Stimulated activated CD4-positive, alpha-beta T cell treated with anti-CD3 and anti-CD28 coated beads, TNF-alpha, amount 100 ng/mL, for 4 hours (primary cell): ENCODE results near the gene DIS3L2.
"Not testable (repeated sequence)": the region's sequence is repeated elsewhere in the genome, so short reads cannot be mapped to it uniquely, and the experiment has no call there.

Experiments used
- DNase-seq, 3 experiments: peaks; one replicate each; pipeline ENCODE4 v3.0.0-alpha.2; 2020; ENCODE audit warnings: low read depth in 3 of 3

DIS3L2 gene

DNA sequence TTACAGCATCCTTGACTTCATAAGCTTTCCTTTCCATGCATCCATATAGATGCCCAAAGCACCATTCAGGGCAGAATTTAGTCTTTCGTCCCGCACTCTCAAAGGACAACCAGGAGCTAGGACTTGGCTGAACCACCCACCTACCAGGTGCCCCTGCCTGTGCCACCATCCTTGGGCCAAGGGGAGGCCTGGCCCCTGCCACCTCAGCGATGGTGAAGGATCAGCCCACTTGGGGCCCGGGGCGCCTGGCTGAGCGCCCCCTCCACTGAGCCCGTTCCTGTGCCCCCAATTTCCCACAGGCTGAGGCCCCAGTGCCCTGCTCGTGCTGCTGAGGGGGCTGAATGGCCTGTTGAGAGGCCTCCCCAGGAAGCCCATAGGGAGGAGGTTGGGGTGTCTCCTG is 383.7 kb downstream of the DIS3L2 start:
- no peak for DNase-seq

DNA sequence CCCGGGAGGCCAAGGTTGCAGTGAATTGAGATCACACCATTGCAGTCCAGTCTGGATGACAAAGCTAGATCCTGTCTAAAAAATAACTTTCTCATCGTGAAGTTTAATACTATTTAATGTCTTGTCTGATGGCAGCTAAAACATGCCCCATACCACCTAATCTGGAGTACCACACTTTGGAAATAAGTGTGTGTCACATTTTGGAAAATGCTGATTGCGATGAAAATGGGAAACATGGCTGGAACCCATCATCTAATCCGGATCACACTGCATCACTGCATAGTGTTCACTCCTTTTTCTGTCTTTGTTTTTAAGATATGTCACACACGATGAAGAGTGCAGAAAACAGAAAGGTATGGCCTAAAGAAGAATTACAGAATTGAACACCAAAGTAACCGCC is 385.9 kb downstream of the DIS3L2 start:
- no peak for DNase-seq

DNA sequence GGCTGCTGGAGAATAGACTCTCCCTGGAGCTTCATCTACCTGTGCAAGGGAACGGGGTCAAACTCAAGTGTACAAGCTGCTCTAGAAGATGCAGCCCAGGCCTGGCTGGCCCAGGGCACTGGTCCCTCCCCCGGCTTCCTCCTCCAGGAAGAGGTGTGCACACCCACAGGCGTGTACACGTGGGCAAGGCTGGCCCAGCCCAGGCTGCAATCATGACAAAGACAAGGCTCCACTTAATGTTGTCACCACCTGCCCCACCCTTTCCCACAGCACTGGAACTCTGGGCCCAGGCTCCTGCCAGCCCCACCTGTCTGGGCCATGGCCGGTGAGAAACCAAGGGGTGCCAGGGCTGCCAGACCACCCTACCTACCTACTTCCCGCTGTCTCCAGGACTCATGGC is 387.4 kb downstream of the DIS3L2 start:
- DNase-seq, result no peak

DNA sequence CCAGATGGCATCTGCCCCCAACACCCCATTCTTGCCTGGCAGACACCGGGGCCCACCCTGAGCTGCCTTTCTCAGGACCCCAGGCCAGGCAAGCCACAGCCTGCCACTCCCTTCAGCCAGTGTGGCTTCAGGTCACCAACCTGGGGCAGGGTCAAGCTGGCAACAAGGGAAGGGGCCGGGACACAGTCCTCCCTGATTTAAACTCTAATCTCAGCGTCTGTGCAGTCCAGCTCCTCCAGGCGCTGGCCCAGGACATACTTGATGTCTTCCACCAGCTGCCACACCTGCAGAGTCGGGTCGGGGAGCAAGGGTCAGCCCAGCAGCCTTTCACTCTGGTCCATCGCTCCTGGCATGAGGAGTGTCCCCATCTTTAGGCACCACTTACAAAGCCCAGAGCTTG is 388.0 kb downstream of the DIS3L2 start:
- DNase-seq, result no peak

DNA sequence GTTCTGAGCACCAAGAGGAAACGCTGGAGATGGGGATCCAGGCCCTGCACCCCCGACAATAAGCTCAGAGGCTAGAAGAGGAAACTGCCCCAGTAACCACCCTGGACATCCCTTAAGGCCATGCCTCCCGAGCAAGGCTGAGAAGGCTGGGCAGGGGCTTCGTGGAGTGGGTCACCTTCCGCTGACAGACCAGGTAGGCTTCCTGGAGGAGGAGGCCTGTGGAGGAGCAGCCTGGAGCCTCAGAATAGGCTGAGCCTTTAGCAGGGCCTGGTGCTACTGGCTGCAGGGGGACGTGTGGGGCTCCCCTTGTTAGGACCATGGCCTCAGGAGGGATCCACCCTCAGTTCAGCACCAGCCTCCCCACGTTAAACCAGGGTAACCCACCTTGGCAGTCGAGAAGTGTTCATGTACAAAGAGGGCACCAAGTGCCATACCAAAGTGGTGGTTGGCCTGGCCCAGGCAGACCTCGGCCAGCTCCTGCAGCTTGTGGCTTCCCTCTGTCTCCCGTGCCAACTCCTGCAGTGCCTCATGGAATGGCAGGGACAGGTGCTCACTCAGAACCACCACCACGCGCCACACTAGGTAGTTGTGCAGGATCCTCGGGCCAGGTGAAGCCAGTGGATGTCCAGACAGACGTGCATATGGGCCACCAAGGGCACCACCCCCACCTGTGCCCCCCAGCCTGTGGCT is 388.6 kb downstream of the DIS3L2 start:
- DNase-seq, result no peak

DNA sequence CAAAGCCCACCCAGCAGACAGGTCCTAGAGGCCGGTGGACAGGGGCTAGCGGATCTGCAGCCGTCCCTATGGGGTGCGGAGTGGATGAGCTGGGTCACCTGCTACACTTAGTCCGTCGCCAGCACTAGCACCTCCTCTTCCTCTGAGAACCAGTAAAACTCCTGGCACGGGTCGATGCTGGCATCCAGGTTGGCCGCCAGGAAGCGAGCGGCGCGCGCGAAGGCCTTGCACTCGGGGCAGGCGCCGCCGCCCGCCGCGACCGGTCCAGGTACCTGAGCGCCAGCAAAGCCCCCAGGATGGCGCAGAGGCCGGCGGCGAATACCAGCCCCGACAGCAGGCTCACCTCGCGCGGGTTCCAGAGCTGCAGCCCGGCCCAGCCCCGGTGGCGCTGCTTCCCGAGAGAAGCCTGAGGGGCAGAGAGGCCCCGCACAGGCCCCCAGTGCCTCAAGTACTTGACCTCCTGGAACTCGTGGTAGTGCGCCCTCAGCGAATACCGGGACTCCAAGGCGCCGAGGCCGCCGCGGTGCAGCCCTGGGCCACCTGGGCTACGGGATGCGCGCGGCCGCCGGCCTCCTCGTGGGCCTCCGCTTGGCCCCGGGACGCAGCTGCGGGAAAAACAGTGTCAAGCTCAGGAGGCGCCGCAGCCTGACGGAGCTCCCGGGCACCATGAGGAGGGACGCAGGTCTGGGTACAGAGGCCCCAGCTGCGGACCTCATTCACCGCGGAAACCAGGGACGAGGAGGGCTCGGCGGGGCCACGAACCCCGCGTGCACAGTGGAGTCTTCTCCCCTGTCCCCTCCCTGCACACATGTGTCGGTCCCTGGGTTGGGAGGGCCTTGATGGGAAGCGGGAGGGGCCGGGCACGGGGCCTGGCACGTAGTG is 389.5 kb downstream of the DIS3L2 start:
- no peak for DNase-seq

DNA sequence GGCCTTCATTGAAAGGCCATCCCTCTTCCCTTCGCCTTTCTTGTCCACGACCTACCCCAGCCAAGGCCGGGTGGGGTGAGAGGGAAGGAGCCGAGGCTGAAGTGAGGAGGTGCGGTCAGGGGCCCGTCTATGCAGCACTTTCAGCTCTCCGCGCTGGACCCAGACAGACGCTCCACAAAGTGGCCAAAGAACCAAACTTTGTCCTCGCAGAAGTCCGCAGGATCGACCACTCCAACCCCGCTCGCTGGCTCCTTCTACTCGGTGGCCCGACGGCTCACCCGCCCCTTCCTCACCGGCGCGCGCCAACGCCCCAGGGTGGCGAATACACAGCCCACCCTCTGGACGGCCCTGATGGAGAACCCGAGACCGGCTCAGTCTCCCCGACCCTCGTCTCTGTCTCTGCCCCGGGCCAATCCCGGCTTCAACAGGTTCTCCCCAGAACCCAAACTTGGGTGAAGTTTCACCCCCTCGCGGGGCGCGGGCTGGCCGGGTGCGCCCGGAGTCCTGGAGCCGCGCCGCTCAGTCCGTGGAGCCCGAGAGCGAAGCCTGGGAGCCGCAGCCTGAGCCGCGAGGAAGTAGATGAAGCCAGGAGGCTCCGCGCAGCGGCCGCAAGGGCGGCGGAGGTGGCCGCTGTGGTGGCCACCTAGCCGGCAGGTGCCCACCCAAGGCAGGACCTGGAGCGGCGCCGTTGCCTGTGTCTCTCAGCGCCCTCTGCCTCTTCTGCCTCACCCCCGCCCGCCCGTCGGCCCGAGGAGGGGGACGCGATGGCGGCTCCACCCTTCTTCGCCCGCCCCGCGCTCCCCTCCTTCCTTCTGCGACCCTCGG is 390.4 kb downstream of the DIS3L2 start:
- no peak for DNase-seq

DNA sequence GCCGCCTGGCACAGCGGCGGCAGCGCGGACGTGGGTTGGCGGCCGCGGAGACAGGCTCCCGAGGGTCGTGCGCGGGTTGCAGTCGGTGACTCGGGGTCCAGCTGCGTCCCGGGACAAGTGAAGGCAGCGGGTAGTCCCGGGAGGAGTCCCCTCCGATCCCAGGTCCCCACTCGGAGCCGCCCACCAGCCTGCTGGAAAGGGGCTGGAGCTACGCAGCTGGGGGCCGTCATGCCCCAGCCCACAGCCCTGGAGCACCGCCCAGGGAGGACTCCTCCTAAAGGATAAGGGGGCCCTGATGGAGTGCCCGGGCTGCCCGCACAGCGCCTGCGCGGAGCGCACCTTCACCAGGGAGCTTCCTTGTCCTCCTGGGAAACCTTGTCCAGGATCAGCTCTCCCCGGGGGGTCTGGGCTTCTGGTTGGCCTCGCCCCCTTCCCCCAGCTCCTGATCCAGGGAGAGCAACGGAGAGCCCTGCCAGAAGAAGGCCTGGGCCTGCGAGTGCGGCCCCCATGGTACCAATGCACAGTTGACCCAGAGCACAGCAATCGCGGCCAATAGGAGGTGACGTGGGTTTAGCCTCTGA is 391.1 kb downstream of the DIS3L2 start:
- no peak for DNase-seq

DNA sequence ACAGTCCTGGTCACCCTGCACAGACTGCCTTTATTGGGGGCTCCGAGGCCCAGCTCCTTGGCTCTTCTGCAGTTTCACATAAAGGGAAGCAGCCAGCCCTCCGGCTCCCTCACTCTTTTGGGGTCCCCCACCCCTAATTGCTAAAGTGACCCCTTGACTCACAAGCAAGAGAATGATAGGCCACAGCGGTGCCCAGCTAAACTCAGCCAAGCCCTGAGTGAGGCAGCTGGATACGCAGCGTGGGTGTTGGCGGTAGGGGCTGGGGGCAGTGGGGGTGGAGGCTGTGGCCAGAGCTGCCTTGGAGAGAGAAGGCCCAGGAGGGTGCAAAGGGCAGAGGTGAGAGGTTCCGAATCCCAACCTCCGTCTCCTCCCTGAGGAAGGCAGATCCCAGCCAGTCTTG is 391.6 kb downstream of the DIS3L2 start:
- no peak for DNase-seq

DNA sequence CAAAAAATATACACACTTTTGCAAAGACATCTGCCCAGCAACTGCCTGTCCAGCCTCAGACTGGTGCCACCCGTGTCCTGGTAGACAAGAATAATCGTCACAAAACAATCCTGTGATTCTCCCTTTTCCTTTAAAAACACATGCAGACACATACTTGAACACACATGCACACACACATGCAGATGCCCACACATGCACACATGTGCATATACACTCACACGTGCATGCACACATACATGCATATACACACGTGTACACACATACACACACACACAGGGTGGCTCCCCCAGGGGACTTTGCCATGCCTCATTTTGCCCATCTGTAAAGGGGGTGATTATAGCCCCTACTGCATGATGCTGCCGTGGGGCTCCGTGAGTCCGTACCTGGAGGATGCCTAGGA is 392.1 kb downstream of the DIS3L2 start:
- DNase-seq, result no peak

DNA sequence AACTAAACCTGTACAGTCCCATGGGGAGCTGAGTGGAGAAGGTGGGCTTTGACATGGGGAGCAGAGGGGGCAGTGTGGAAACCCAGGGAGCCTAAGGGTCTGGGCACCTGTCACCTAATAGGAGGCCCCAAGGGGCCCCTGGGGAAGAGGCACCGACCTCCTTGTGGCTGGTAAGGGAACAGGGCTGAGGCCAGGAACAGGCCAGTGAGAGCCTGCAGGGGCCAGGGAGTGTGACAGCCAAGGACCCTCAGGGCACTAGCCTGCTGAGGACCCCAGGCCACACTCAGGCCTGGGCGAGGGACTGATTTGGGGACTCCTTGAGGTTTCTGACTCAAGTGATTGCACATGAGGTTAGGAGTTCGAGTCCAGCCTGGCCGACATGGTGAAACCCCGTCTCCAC is 392.6 kb downstream of the DIS3L2 start:
- no peak for DNase-seq

DNA sequence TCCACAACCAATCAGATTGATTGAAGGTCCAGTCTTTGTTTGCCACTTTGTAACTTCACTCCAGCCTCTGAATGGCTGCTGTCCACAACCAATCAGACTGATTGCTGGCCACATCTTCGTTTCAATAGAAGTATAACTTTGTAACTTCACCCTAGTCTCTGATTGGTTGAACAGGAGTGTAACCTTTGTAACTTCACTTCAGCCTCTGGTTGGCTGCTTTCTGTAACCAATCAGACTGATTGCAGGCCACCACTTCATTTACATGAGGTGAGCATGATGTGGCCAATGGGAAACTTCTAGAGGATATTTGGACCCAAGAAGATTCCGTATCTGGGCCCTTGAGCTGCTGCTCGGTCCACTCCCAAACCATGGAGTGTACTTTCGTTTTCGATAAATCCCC is 400.1 kb downstream of the DIS3L2 start:
- no peak for DNase-seq

DNA sequence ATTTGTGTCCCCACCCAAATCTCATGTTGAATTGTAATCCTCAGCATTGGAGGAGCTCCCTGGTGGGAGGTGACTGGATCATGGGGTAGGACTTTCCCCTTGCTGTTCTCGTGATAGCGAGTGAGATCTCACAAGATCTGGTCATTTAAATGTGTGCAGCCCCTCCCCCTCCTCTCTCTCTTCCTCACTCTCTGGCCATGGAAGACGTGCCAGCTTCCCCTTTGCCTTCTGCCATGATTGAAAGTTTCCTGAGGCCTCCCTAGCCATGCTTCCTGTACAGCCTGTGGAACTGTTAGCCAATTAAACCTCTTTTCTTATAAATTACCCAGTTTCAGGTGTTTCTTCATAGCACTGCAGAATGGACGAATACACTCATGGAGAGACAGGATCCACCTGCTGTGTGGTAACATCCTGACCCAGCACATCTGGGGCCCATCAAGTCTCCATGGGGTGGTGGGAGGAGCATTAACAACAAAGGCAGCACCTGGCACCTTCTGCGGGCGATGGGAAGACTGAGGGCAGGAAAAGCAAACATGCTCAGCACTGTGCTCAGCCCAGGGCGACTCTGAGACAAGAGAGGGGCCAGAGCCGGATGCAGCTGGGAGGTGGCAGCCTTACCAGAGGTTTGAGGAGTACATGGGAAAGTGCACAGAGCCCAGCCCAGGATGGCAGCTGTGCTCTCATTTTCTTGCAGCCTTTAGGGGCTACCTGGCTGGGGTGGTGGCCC is 400.8 kb downstream of the DIS3L2 start:
- DNase-seq, result no peak

DNA sequence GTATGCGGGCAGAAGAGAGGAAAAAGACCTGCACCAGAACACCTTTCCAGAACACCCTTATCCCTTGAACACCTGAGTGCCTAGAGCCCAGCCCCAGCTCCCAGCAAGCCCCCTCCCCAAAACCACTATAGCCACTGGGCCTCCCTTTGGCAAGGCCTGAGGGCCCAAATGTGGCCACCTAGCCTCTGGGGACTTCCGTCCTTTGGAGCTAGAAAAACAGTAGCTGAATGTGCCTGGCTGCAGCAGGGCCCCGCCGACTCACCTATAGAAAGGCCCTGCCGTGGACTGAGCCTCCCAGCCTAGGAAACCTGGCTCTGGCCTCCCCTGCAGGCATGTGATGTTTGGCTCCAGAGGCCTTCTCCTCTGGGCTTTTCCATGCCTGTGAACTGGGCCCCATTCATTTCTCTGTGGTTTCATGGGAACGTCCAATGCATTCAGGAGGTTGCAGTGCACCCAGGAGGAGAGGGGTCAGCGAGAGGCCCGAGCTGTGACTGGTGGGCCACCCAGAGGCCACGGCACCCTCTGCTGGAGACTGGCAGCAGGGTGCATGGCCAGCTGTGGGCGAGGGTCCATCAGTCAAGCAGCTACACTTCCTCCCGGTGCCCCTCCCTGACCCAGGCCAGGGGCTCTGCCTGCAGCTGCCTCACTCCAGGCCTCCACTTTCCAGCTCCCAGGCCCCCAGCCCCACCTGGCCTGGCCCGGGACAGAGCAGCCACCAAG is 401.7 kb downstream of the DIS3L2 start:
- DNase-seq, result not testable (repeated sequence)

DNA sequence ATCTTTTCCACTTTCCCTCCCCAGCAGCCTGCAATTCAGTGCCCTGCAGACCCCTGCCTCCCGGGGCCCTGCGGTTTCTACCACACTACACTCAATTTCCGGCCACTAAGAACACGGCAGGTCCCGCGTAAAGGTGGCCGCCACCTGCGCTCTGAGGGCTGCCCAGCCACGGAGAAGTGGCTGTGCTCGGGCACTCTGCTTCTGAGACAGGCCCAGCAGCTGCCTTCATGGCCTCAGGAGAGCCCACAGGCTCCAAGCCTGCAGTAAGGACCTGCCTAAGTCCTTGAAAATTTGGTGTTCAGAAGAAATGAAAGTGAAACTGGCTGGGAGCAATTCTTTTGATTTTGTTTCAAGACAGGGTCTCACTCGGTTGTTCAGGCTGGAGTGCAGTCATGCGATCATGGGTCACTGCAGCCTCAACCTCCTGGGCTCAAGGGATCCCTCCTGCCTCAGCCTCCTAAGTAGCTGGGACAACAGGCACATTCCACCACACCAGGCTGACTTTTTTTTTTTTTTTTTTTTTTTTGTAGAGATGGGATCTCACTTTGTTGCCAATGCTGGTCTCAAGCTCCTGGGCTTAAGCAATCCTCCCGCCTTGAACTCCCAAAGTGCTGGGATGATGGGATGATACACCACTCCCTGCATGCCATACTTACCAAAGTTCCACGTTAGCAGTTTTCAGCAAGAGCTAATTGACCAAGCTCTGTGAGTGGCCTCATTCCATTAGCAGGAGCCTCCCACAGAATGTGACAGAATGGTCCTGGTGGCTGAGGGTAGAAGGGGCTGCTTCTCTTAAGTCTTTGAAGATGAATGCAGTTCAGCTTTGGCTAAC is 402.5 kb downstream of the DIS3L2 start:
- DNase-seq, result no peak

DNA sequence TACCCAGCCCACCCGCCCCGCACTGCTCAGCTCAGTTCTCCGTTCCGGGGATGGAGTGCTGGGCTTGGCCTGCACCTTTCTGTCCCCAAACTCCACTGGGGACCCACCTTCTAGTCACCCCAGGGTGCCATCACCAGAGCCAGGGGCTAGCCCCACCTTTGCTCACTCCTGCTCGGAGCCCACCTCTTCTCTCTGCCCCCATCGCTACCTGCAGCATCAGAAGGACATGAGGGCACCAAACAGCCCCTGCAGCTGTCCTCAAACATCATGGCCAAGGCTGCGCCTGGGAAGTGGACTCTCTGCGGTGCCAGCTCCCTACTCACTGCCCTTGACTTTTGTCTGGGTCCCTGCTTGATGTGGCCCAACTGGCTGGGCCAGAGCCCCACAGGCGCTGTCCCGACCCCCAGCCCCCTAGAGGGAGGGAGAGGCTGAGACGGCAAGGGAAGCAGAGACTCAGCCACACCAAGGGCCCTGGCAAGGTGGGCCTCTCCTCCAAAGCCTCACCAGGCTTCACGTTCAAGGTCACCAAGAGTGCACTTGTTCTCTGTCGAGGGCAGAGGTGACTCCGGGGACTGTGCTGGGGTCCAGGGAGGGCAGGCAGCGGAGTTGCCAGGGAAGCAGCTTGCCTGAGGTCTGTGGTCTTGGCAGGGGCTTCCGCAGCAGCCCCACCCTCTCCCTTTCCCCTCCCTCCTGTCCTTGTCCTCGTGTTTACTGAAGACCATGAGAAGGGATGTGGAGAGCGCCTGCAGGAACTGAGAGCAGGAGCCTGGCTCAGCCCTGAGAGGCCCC is 403.5 kb downstream of the DIS3L2 start:
- not testable (repeated sequence) for DNase-seq

DNA sequence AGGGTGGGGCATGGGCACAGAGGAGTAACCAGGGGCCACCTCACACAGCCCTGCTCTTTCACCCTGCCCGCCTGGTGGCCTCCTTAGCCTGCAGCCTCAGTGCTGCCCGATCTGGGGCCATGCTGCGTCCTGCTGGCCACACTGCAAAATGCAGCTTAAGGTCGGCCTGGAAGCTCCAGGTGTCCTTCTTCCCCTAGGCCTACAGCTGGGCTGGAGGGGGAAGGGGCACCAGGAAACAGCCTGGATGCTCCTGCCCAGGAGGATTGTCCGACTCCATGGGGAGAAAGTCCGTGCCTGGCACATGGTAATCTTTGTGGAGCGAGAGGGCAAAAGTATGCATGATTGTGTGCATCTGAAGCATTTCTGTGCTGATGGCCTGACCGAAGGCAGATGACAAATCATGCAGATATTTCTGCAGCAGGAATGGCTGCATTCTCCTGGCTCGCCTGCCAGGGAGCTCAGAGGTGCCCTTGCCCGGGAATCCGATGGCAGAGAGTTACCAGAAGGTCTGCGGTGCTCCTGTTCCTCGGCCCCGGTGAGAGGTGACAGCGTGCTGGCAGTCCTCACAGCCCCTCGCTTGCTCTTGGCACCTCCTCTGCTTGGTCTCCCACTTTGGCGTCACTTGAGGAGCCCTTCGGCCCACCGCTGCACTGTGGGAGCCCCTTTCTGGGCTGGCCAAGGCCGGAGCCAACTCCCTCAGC is 404.3 kb downstream of the DIS3L2 start:
- no peak for DNase-seq

DNA sequence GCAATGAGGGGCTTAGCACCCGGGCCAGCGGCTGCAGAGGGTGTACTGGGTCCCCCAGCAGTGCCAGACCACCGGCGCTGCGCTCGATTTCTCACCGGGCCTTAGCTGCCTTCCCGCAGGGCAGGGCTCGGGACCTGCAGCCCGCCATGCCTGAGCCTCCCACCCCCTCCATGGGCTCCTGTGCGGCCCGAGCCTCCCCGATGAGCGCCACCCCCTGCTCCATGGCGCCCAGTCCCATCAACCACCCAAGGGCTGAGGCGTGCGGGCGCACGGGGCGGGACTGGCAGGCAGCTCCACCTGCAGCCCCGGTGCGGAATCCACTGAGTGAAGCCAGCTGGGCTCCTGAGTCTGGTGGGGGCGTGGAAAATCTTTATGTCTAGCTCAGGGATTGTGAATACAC is 404.9 kb downstream of the DIS3L2 start:
- not testable (repeated sequence) for DNase-seq
